Mesodermal cell (in vitro differentiated cells): ENCODE measurements around the gene TMEM132A. TPM values are rescaled to one million over a fixed set of nuclear protein-coding genes. Genes with fewer than 3 reads are reported as not detected.

ENCODE experiments used
- H3K27ac ChIP-seq: 2 replicates; pipeline ENCODE4 v1.7.0; 2013; ENCODE audit warnings: mild to moderate bottlenecking, low read depth, low read length, moderate library complexity; ENCODE audit not compliant: severe bottlenecking
- H3K36me3 ChIP-seq: 2 replicates; pipeline ENCODE4 v1.7.1; 2013; ENCODE audit warnings: mild to moderate bottlenecking, low read length, moderate library complexity; ENCODE audit not compliant: control insufficient read depth, insufficient read depth
- H3K4me1 ChIP-seq: one replicate; pipeline ENCODE4 v1.7.1; 2013; ENCODE audit warnings: mild to moderate bottlenecking, low read length; ENCODE audit not compliant: insufficient read depth, control insufficient read depth, poor library complexity, severe bottlenecking
- H3K4me3 ChIP-seq: 2 replicates; pipeline ENCODE4 v1.7.0; 2013; ENCODE audit warnings: low read length, control low read depth, mild to moderate bottlenecking; ENCODE audit not compliant: insufficient read depth, poor library complexity, severe bottlenecking; ENCODE audit errors: extremely low read depth
- H3K9me3 ChIP-seq: 2 replicates; pipeline ENCODE4 v1.7.1; 2013; ENCODE audit warnings: mild to moderate bottlenecking, low read length, moderate library complexity; ENCODE audit not compliant: control insufficient read depth
- WGBS, 2 experiments: methylation state at CpG; one replicate each; pipeline ENCODE4 v1.1.5; 2013; ENCODE audit warnings: missing lambda C conversion rate in 2 of 2; ENCODE audit not compliant: insufficient coverage in 2 of 2; 5-methylcytosine and 5-hydroxymethylcytosine counted together
- polyA plus RNA-seq, 2 experiments: library from polyadenylated mRNA; stranded (reverse); fragments of 50-300 nt; gene quantifications; one replicate each; pipeline ENCODE4 v1.2.3, GENCODE V29; 2013

Gene TMEM132A
- 111 TPM for polyA plus RNA-seq (2013, experiment 1 of 2)
- polyA plus RNA-seq (2013, experiment 2 of 2) = 88.8 TPM

GRCh38 chr11:60924110-60924905 lies at the start of gene TMEM132A:
TMEM132A (plus strand) TSS chr11:60924460; CDS start chr11:60924634, 174 bp downstream.
- H3K4me3 ChIP-seq = peak within 1 kb of the TSS; percentile 70
- H3K9me3 ChIP-seq = no peaks in the 10 kb centered on the region
- H3K4me1 ChIP-seq = peaks cover 13% of the 10 kb centered on the region
- H3K36me3 ChIP-seq = peaks cover 64% of the 10 kb centered on the region
- 1% methylated on average over 37 to 46 of the region's 69 CpGs for WGBS, 2 experiments
- H3K27ac ChIP-seq = peak within 1 kb of the TSS; percentile 16

- 88 to 90% methylated on average over 4 to 6 of the region's 7 CpGs for WGBS, 2 experiments
- Histone ChIP-seq H3K36me3 (peaks cover 13% of the 10 kb centered on the region), H3K27ac (no peak overlapping the region), H3K9me3 (no peaks in the 10 kb centered on the region), H3K4me3 (no peak overlapping the region), H3K4me1 (peaks cover 15% of the 10 kb centered on the region)
Observed at GRCh38 chr11:60875366-60876167, 48.7 kb upstream of the TMEM132A start.

- 93 to 96% methylated on average over 2 of the region's 2 CpGs for WGBS, 2 experiments
Observed at GRCh38 chr11:60876168-60876485, 48.1 kb upstream of the TMEM132A start.

GRCh38 chr11:60878245-60879101 lies 45.8 kb upstream of the TMEM132A start:
- Histone ChIP-seq H3K4me3 (no peak overlapping the region), H3K36me3 (peaks cover 13% of the 10 kb centered on the region), H3K4me1 (peaks cover 5% of the 10 kb centered on the region), H3K27ac (no peak overlapping the region), H3K9me3 (no peaks in the 10 kb centered on the region)
- 81 to 96% methylated on average over 2 to 3 of the region's 5 CpGs for WGBS, 2 experiments

More at GRCh38 chr11:60876168-60876485, 48.1 kb upstream of the TMEM132A start:
- Histone ChIP-seq H3K4me3 (no peak overlapping the region), H3K27ac (no peak overlapping the region), H3K4me1 (peaks cover 15% of the 10 kb centered on the region), H3K36me3 (peaks cover 13% of the 10 kb centered on the region), H3K9me3 (no peaks in the 10 kb centered on the region)

- no peaks in the 10 kb centered on the region for H3K9me3 ChIP-seq
- no CpG with 5 or more reads among the region's 1 CpG for WGBS, 2 experiments
- no peak overlapping the region for H3K27ac ChIP-seq
- peaks cover 13% of the 10 kb centered on the region for H3K36me3 ChIP-seq
- no peaks in the 10 kb centered on the region for H3K4me1 ChIP-seq
- H3K4me3 ChIP-seq = no peak overlapping the region
Observed at GRCh38 chr11:60879104-60879503, 45.2 kb upstream of the TMEM132A start.

GRCh38 chr11:60879971-60880588 lies 44.2 kb upstream of the TMEM132A start:
- Histone ChIP-seq H3K9me3 (no peaks in the 10 kb centered on the region), H3K4me1 (no peaks in the 10 kb centered on the region), H3K4me3 (no peak overlapping the region), H3K27ac (no peak overlapping the region), H3K36me3 (peaks cover 13% of the 10 kb centered on the region)
- WGBS, 2 experiments = 87 to 93% methylated on average over 3 of the region's 5 CpGs

GRCh38 chr11:60880643-60881282 lies 43.5 kb upstream of the TMEM132A start:
- Histone ChIP-seq H3K36me3 (peaks cover 13% of the 10 kb centered on the region), H3K27ac (no peak overlapping the region), H3K9me3 (no peaks in the 10 kb centered on the region), H3K4me3 (no peak overlapping the region), H3K4me1 (no peaks in the 10 kb centered on the region)
- WGBS, 2 experiments = 92 to 93% methylated on average over 6 to 7 of the region's 8 CpGs

- H3K4me3 ChIP-seq = no peak overlapping the region
- WGBS, 2 experiments = 67 to 73% methylated on average over 4 to 5 of the region's 5 CpGs
- peaks cover 7% of the 10 kb centered on the region for H3K36me3 ChIP-seq
- H3K27ac ChIP-seq = no peak overlapping the region
- no peaks in the 10 kb centered on the region for H3K4me1 ChIP-seq
- no peaks in the 10 kb centered on the region for H3K9me3 ChIP-seq
Observed at GRCh38 chr11:60887556-60887955, 36.7 kb upstream of the TMEM132A start.

- H3K9me3 ChIP-seq = no peaks in the 10 kb centered on the region
- H3K27ac ChIP-seq = no peak overlapping the region
- no peaks in the 10 kb centered on the region for H3K4me1 ChIP-seq
- peaks cover 26% of the 10 kb centered on the region for H3K36me3 ChIP-seq
- WGBS, 2 experiments = 80 to 86% methylated on average over 4 to 6 of the region's 6 CpGs
- no peak overlapping the region for H3K4me3 ChIP-seq
Observed at GRCh38 chr11:60889869-60890311, 34.4 kb upstream of the TMEM132A start.
